IPS-11a (cell line): ENCODE data around the gene HNF4A.

Experiments
- H3K4me3 ChIP-seq: one replicate; pipeline ENCODE4 v1.5.1; 2013; ENCODE audit warnings: low read depth, low read length, control low read depth

Gene HNF4A

GRCh38 chr20:44392088-44392775 lies 36.7 kb downstream of the HNF4A start:
- no peak overlapping the region for H3K4me3 ChIP-seq

- no peak overlapping the region for H3K4me3 ChIP-seq
Observed at GRCh38 chr20:44392776-44393607, 37.5 kb downstream of the HNF4A start.

GRCh38 chr20:44393608-44394451 lies 38.3 kb downstream of the HNF4A start:
- no peak overlapping the region for H3K4me3 ChIP-seq

DNA sequence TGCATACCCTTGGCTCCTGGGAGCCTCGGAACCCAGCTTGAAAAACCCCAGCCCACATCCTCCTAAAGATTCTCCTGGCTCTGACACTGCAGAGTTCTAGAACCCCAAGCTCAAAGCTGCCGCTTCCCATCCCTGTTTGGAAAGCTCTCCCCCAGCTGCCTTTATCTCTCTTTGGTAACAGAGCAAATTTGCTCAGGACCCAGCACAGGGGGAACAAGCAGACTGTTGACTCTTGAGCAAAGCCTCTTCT lies 38.9 kb downstream of the HNF4A start:
- no peak overlapping the region for H3K4me3 ChIP-seq

GRCh38 chr20:44394702-44395460 lies 39.4 kb downstream of the HNF4A start:
- H3K4me3 ChIP-seq, result no peak overlapping the region

- no peak overlapping the region for H3K4me3 ChIP-seq
Observed at GRCh38 chr20:44395461-44396340, 40.2 kb downstream of the HNF4A start.

DNA sequence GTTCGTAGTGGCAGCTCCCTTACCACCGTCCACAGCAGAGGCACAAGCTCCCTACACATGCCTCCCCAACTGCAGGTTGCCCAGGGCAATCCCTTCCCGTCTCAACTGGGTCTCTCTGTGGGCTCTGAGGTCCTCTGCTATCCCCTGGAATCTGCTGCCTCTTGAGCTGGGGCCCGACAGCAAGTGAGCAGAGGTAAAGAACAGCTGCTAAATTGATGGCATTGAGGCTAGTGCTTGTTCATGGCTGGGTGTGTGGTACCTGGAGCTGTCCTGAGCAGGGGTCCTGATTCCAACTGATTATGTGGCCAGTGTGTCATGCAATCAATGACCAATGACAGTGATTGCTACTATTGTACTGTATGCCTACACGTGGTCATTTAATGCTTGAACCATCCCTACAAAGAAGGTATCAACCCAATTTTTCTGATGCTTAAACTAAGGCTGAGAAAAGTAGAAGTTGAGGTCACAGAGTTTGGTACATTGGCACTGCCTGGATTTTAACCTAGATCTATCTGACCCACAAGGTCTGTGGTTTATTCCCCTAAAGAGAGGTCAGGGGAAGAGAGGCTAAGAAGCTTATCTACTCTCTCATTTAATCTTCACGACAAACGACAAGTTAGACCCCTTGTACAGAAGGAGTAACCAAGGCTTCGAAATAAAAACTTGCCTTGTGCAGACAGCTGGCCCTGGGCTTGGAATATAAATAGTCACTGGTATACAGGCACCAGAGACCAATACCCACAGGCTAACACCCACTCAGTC lies 41.1 kb downstream of the HNF4A start:
- H3K4me3 ChIP-seq, result no peak overlapping the region

- no peak overlapping the region for H3K4me3 ChIP-seq
Observed at GRCh38 chr20:44398335-44398734, 42.8 kb downstream of the HNF4A start.

DNA sequence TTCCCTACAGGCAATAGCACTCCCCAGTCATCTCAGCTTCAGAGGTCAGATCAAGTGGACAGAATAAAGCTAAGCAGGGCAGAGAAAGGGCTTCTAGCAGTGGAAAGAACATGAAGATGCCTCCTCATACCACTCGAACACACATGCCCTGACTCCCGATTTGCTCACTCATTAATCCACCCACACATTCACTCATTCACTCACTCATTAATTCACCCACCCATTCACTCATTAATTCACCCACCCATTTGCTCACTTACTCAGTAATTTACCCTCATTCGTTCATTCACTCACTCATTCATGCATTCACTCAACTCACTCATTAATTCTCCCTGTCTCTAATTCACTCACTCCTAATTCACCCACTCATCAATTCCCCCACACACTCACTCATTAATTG lies 43.9 kb downstream of the HNF4A start:
- H3K4me3 ChIP-seq, result no peak overlapping the region

DNA sequence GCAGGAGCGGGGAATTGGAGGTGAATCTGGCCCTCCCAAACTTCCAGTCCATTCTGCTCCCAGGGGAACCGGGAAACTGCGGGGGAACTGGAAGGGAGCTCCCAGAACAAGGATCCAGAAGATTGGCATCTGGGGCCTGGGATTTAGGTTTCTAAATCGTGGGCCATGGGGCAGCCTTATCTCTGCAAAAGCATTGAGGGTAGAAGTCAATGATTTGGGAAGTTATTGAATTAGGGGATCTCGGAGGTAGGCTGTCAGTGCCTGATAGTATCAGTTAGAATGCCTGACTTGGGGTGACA lies 45.1 kb downstream of the HNF4A start:
- H3K4me3 ChIP-seq, result no peak overlapping the region

DNA sequence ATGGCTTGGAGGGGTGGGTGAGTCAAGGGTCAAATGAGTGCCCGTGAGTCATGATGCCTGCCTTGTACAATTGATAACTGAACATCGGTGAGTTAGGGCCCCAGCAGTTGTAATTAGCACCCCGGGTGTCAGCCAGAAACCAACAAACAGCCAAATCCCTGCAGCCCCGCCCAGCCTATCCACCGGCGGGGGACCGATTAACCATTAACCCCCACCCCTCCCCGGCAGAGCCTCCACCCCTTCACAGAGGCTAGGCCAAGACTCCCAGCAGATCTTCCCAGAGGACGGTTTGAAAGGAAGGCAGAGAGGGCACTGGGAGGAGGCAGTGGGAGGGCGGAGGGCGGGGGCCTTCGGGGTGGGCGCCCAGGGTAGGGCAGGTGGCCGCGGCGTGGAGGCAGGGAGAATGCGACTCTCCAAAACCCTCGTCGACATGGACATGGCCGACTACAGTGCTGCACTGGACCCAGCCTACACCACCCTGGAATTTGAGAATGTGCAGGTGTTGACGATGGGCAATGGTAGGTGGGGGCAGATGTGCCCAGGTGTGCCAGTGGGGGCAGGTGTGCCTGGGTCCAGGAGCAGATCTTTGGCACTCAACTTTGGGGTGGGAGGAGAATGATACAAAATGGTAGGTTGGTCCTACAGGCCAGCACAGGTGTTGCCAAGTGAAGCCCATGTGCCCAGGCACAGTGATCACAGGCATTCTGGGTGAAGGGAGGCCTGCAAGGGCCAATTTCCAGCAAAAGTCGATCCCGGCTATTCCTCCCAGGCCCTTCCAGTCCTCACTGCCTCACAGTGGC lies 45.7 kb downstream of the HNF4A start:
- no peak overlapping the region for H3K4me3 ChIP-seq

GRCh38 chr20:44401770-44402390 lies 46.4 kb downstream of the HNF4A start:
- H3K4me3 ChIP-seq, result no peak overlapping the region

GRCh38 chr20:44402391-44403193 lies 47.1 kb downstream of the HNF4A start:
- no peak overlapping the region for H3K4me3 ChIP-seq

- H3K4me3 ChIP-seq, result no peak overlapping the region
Observed at GRCh38 chr20:44403194-44404112, 48.0 kb downstream of the HNF4A start.

DNA sequence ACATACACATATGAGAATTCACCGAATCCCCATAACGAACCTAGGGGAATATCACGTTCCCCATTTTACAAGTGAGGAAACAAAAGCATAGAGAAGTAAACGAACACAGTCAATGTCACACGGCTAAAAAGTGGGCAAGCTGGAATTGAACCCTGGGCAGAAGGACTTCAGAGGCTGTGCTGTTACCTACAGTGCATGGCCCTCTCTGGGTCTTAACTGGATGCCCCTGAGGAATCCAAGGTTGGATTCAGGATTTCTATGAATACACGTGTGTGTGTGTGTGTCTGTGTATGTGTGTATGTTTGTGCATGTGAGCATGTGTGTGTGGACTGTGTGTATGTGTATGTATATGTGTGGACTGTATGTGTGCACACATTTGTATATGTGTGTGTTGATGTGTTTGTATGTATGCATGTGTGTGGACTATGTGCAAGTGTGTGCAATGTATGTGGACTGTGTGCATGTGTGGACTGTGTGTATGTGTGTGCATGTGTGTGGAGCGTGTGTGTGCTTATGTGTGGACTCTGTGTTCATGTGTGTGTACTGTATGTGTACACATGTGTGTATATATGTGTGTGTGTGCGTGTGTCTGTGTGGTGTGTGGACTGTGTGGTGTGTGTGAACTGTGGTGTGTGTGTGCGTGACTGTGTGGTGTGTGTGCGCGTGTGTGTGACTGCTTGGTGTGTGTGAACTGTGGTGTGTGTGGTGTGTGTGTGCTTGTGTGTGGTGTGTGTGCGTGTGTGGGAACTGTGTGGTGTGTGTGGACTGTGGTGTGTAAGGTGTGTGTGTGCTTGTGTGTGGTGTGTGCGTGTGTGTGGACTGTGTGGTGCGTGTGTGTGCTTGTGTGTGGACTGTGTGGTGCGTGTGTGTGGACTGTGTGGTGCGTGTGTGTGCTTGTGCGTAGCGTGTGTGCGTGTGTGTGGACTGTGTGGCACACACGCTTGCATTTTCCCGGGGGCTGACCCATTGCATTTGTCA lies 49.0 kb downstream of the HNF4A start:
- no peak overlapping the region for H3K4me3 ChIP-seq
